ENCODE results near the gene FAM83G. TPM values are rescaled to one million over a fixed set of nuclear protein-coding genes. Genes with fewer than 3 reads are reported as not detected.

Gene FAM83G
- total and polyA plus RNA-seq, 2 donors (not counting 3 experiments of a cell fraction or from before 2014, with no cell fraction given): 7.0 to 10.9 TPM

GRCh38 chr17:18948476-18949006, 56.0 kb downstream of the FAM83G start:
- H3K4me1 ChIP-seq (ENCODE audit: control insufficient read depth, extremely low read depth, insufficient read depth, low read length): no peaks in the 10 kb centered on the region
- H3K9ac ChIP-seq (replicated peaks; ENCODE audit: extremely low read depth, insufficient read depth, low read length): no peak overlapping the region
- no peak overlapping the region for H3K27ac ChIP-seq (ENCODE audit: insufficient read depth, low read depth, low read length)
- BruUV-seq (replicated peaks): no TSS peak
- no peaks in the 10 kb centered on the region for H4K20me1 ChIP-seq (replicated peaks; ENCODE audit: control insufficient read depth, extremely low read depth, insufficient read depth, low read length)
- H3K27me3 ChIP-seq (ENCODE audit: control insufficient read depth in 2 of 2, insufficient read depth in 2 of 2, low read length in 2 of 2): peaks cover 19 to 29% of the 10 kb centered on the region in 2 experiments
- no peak overlapping the region for H3K4me2 ChIP-seq (ENCODE audit: insufficient read depth, low read length)
- FAIRE-seq (no peak), DNase-seq (ENCODE audit: low read depth, low spot score) (no peak)
- no peaks in the 10 kb centered on the region for H3K9me1 ChIP-seq (replicated peaks; ENCODE audit: control insufficient read depth, extremely low read depth, insufficient read depth, low read length)
- no peaks in the 10 kb centered on the region for H3K9me3 ChIP-seq (replicated peaks; ENCODE audit: control insufficient read depth, insufficient read depth, low read length)
- intact Hi-C loops (cut with micrococcal nuclease): no loop called here
- ChIA-PET POLR2A (no interaction called here), CTCF (interaction anchor here (1.0 to 2.1 kb wide), 2 partner anchors 12 to 13 kb away, joined by 4 to 11 read pairs; no protein-coding TSS in a partner anchor)
- H2AFZ ChIP-seq (ENCODE audit: low read depth, low read length): no peak overlapping the region
- TF ChIP-seq POLR2A (IDR thresholded peaks at IDR 0.05; ENCODE audit: low read depth, low read length) (no peak), FOS (IDR thresholded peaks at IDR 0.05; ENCODE audit: borderline replicate concordance, insufficient read depth, low read length) (no peak), JUN (IDR thresholded peaks at IDR 0.05; ENCODE audit: borderline replicate concordance, insufficient read depth, insufficient read length, low read depth) (no peak), EZH2 (IDR thresholded peaks at IDR 0.05; ENCODE audit: borderline replicate concordance, low read depth, low read length, severe bottlenecking) (no peak), MAX (IDR thresholded peaks at IDR 0.05; ENCODE audit: insufficient read depth, insufficient read length) (no peak), MYC (IDR thresholded peaks at IDR 0.05; ENCODE audit: low read depth, low read length) (no peak), GATA2 (IDR thresholded peaks at IDR 0.05; ENCODE audit: insufficient read depth, insufficient read length, low read depth, low read length) (no peak), POLR2AphosphoS5 (IDR thresholded peaks at IDR 0.05; ENCODE audit: insufficient read depth, low read depth, low read length) (no peak), CTCF (IDR thresholded peaks at IDR 0.05; ENCODE audit: extremely low read depth in 1 of 2, insufficient read depth in 1 of 2, low read depth in 1 of 2, low read length in 2 of 2) (no peak)
- dilution Hi-C loops (cut with MboI; ENCODE audit: extremely low pct_ligation_motif_present, low sequenced_read_pairs): no loop called here
- H3K4me3 ChIP-seq (replicated peaks in 1 of 3; ENCODE audit: insufficient read depth in 1 of 3, low read depth in 1 of 3, low read length in 3 of 3): no peak overlapping the region
- H3K36me3 ChIP-seq (ENCODE audit: control insufficient read depth in 2 of 2, extremely low read depth in 1 of 2, insufficient read depth in 2 of 2, low read length in 2 of 2): no peaks in the 10 kb centered on the region
- H3K79me2 ChIP-seq (ENCODE audit: control insufficient read depth, insufficient read depth, low read length): no peaks in the 10 kb centered on the region

Measured in endothelial cell of umbilical vein (primary cell).